ENCODE results near the gene PEX12. TPM values are rescaled to one million over a fixed set of nuclear protein-coding genes. Genes with fewer than 3 reads are reported as not detected.

Gene PEX12
- total and polyA plus RNA-seq, 9 of the 15 experiments (the other 6 are each of a cell fraction or from before 2014, with no cell fraction given): 4.0 to 12.4 (median 6.4) TPM

- TF ChIP-seq BCLAF1 (IDR thresholded peaks at IDR 0.05; ENCODE audit: borderline replicate concordance in 1 of 2, control insufficient read depth in 1 of 2, low read depth in 2 of 2, low read length in 1 of 2): 0 out of 4 replicates have a peak, but pooled peaks of 1 of the 2 experiments have one; percentile 72
- no peak for TF ChIP-seq EWSR1 (IDR thresholded peaks at IDR 0.05; ENCODE audit: borderline replicate concordance, low read depth, partially characterized antibody)
- peak; percentile 97 for TF ChIP-seq SMAD4 (CRISPR knock-in tag; conservative IDR thresholded peaks at IDR 0.05)
- TF ChIP-seq ZNF184 (CRISPR knock-in tag; IDR thresholded peaks at IDR 0.05): no peak
- peak; percentile 32; the same call in 1 of the 2 replicates for TF ChIP-seq ZNF316 (IDR thresholded peaks at IDR 0.05)
- TF ChIP-seq SIN3B (IDR thresholded peaks at IDR 0.05; ENCODE audit: low read depth): no peak
- peak; percentile 77 for TF ChIP-seq MEF2A (IDR thresholded peaks at IDR 0.05; ENCODE audit: control insufficient read depth, low read depth, low read length)
- peak; percentile 82; the same call in 1 of the 2 replicates for TF ChIP-seq CHAMP1 (IDR thresholded peaks at IDR 0.05)
- TF ChIP-seq ZNF398 (CRISPR knock-in tag; IDR thresholded peaks at IDR 0.05): no peak
- TF ChIP-seq ZNF124 (CRISPR knock-in tag; IDR thresholded peaks at IDR 0.05): no peak
- TF ChIP-seq ZBTB2 (IDR thresholded peaks at IDR 0.05): peak; percentile 73; the same call in 1 of the 2 replicates
- TF ChIP-seq ATF3 (IDR thresholded peaks at IDR 0.05): peak; percentile 65; the same call in 1 of the 2 replicates
- peak; percentile 71; the same call in 1 of the 2 replicates for TF ChIP-seq ATF3 (CRISPR knock-in tag; conservative IDR thresholded peaks at IDR 0.05)
- TF ChIP-seq ZBTB33 (CRISPR knock-in tag; IDR thresholded peaks at IDR 0.05): no peak
- TF ChIP-seq MCM3 (IDR thresholded peaks at IDR 0.05): no peak
- TF ChIP-seq SAFB2 (IDR thresholded peaks at IDR 0.05; ENCODE audit: borderline replicate concordance, low read depth, low read length, severe bottlenecking): no peak
These were observed 17.7 kb downstream of the PEX12 start, which contains the start of gene SLFN14 (continued) for GRCh38 chr17:35560703-35561102.

Measured in K562 (cell line).